ENCODE measurements around the gene ACER3. TPM values are rescaled to one million over a fixed set of nuclear protein-coding genes. Genes with fewer than 3 reads are reported as not detected.
A peak's percentile ranks its signal among the peaks of the same experiment; 100 is the strongest.
"Not testable (repeated sequence)": the region's sequence is repeated elsewhere in the genome, so short reads cannot be mapped to it uniquely, and the experiment has no call there.

The ACER3 gene
- total RNA-seq, 2 donors from 2014 or later, result 12.5 to 18.1 TPM

- intact Hi-C loops (cut with DNase I), result no loop called here
- no peak for ATAC-seq
- no peak for DNase-seq
These were observed 183.6 kb downstream of the ACER3 start for GRCh38 chr11:77044356-77044755.

GRCh38 chr11:77044886-77045285 is 184.2 kb downstream of the ACER3 start:
- no peak for ATAC-seq
- no peak for DNase-seq
- intact Hi-C loops (cut with DNase I), result loop anchor here (5.0 kb wide), 2 partner anchors 47 to 142 kb away; no protein-coding TSS in a partner anchor

GRCh38 chr11:77046060-77046501 is 185.4 kb downstream of the ACER3 start:
- intact Hi-C loops (cut with DNase I), result loop anchor here (5.0 kb wide), 2 partner anchors 46 to 141 kb away; no protein-coding TSS in a partner anchor
- ATAC-seq, result peak; percentile 12 to 37
- no peak for DNase-seq

- intact Hi-C loops (cut with DNase I), result loop anchor here (1.0 to 5.0 kb wide), 3 partner anchors 44 to 140 kb away; no protein-coding TSS in a partner anchor
- DNase-seq, result peak; percentile 74
- ATAC-seq, result peak; percentile 95 to 96
These were observed 186.5 kb downstream of the ACER3 start for GRCh38 chr11:77047007-77047927.

- intact Hi-C loops (cut with DNase I), result loop anchor here (1.0 to 5.0 kb wide), 3 partner anchors 43 to 139 kb away; no protein-coding TSS in a partner anchor
- not testable (repeated sequence) for DNase-seq, ATAC-seq
These were observed 187.3 kb downstream of the ACER3 start for GRCh38 chr11:77047928-77048446.

GRCh38 chr11:77049026-77049425 is 188.3 kb downstream of the ACER3 start:
- intact Hi-C loops (cut with DNase I), result loop anchor here (5.0 kb wide), 2 partner anchors 43 to 138 kb away; no protein-coding TSS in a partner anchor
- no peak for ATAC-seq

GRCh38 chr11:77051511-77051910 is 190.8 kb downstream of the ACER3 start:
- no peak for ATAC-seq
- no peak for DNase-seq
- intact Hi-C loops (cut with DNase I), result no loop called here

More at GRCh38 chr11:77049026-77049425, 188.3 kb downstream of the ACER3 start:
- no peak for DNase-seq

GRCh38 chr11:77052518-77052917 is 191.8 kb downstream of the ACER3 start:
- intact Hi-C loops (cut with DNase I), result no loop called here
- ATAC-seq, result no peak

GRCh38 chr11:77053217-77054015 is 192.7 kb downstream of the ACER3 start:
- intact Hi-C loops (cut with DNase I), result no loop called here
- ATAC-seq (no peak), DNase-seq (no peak)

More at GRCh38 chr11:77052518-77052917, 191.8 kb downstream of the ACER3 start:
- no peak for DNase-seq

GRCh38 chr11:77054084-77054483 is 193.4 kb downstream of the ACER3 start:
- DNase-seq, result no peak
- intact Hi-C loops (cut with DNase I), result no loop called here
- ATAC-seq, result no peak

- intact Hi-C loops (cut with DNase I), result no loop called here
These were observed 194.4 kb downstream of the ACER3 start for GRCh38 chr11:77055101-77055561.

GRCh38 chr11:77055913-77056312 is 195.2 kb downstream of the ACER3 start:
- intact Hi-C loops (cut with DNase I), result no loop called here
- ATAC-seq, result no peak
- no peak for DNase-seq

More at GRCh38 chr11:77055101-77055561, 194.4 kb downstream of the ACER3 start:
- ATAC-seq (no peak), DNase-seq (no peak)

- ATAC-seq (no peak), DNase-seq (no peak)
- intact Hi-C loops (cut with DNase I), result no loop called here
These were observed 196.2 kb downstream of the ACER3 start for GRCh38 chr11:77056814-77057402.

GRCh38 chr11:77057938-77058474 is 197.3 kb downstream of the ACER3 start:
- intact Hi-C loops (cut with DNase I), result no loop called here
- DNase-seq (no peak), ATAC-seq (no peak)

- intact Hi-C loops (cut with DNase I), result no loop called here
- no peak for DNase-seq
- ATAC-seq, result no peak
These were observed 198.2 kb downstream of the ACER3 start for GRCh38 chr11:77058900-77059299.

- no peak for ATAC-seq
- intact Hi-C loops (cut with DNase I), result no loop called here
- no peak for DNase-seq
These were observed 199.1 kb downstream of the ACER3 start for GRCh38 chr11:77059806-77060205.

- DNase-seq, result no peak
- intact Hi-C loops (cut with DNase I), result no loop called here
- ATAC-seq, result no peak
These were observed 199.5 kb downstream of the ACER3 start for GRCh38 chr11:77060234-77060633.

GRCh38 chr11:77061258-77061657 is 200.5 kb downstream of the ACER3 start:
- ATAC-seq; DNase-seq; intact Hi-C loops (cut with DNase I): not testable (repeated sequence)
